ENCODE measurements around the gene RASSF1. TPM values are rescaled to one million over a fixed set of nuclear protein-coding genes. Genes with fewer than 3 reads are reported as not detected.
A peak's percentile ranks its signal among the peaks of the same experiment; 100 is the strongest.

The RASSF1 gene
- total RNA-seq, 1 experiment from 2014 or later = 15.8 TPM

- Mint-ChIP-seq H3K27ac (peak overlapping the region in 1 of 3 experiments; percentile 88; a peak in 2 of 7 replicates), H3K4me1 (peaks cover 22 to 49% of the 10 kb centered on the region in 2 experiments), H3K27me3 (ENCODE audit: low read depth) (no peaks in the 10 kb centered on the region), H3K4me3 (peak overlapping the region; percentile 85 to 90), H3K9me3 (no peaks in the 10 kb centered on the region), H3K36me3 (ENCODE audit: insufficient read depth in 1 of 3, low read depth in 3 of 3) (peaks cover 31 to 44% (median 31%) of the 10 kb centered on the region in 3 experiments)
- no peaks in the 10 kb centered on the region for H3K9me3 ChIP-seq (ENCODE audit: control insufficient read depth, low read depth, low read length)
- no peak overlapping the region for H3K9ac ChIP-seq (ENCODE audit: extremely low read depth, insufficient read length, low read length)
- H3K4me2 ChIP-seq (ENCODE audit: insufficient read depth, insufficient read length, low read length) = peak overlapping the region; percentile 37
- H2BK5ac ChIP-seq (ENCODE audit: insufficient read length, low read length) = no peak overlapping the region
- H4K91ac ChIP-seq (ENCODE audit: insufficient read length, low read depth, low read length) = no peak overlapping the region
- no peak overlapping the region for H2BK20ac ChIP-seq (ENCODE audit: low read depth, low read length, poor library complexity, severe bottlenecking)
- no peak overlapping the region for H4K8ac ChIP-seq (replicated peaks; ENCODE audit: insufficient read length, low read depth, low read length)
- no peak overlapping the region for H3K4ac ChIP-seq (ENCODE audit: low read depth, low read length)
- peaks cover 10% of the 10 kb centered on the region; the same call in 1 of the 2 replicates for H3K79me2 ChIP-seq (ENCODE audit: insufficient read depth, low read length)
- H3K56ac ChIP-seq (ENCODE audit: insufficient read length, low read depth, low read length) = no peak overlapping the region
- no peak overlapping the region for H3K27ac ChIP-seq (ENCODE audit: insufficient read length, low read depth, low read length)
- H2AFZ ChIP-seq (ENCODE audit: low read length) = no peak overlapping the region
- no peak for TF ChIP-seq CTCF (conservative IDR thresholded peaks at IDR 0.05)
- no peak overlapping the region for H4K5ac ChIP-seq (ENCODE audit: insufficient read length, low read depth, low read length)
- no peak overlapping the region for H3K18ac ChIP-seq (ENCODE audit: insufficient read length, low read depth, low read length)
- H3K23me2 ChIP-seq (ENCODE audit: insufficient read length, low read depth, low read length, poor library complexity, severe bottlenecking) = peaks cover 20% of the 10 kb centered on the region
- WGBS (ENCODE audit: extremely low coverage, insufficient read length, low lambda C conversion rate) = no CpG with 5 or more reads among the region's 4 CpGs
- no peak overlapping the region for H2AK5ac ChIP-seq (ENCODE audit: insufficient read length, low read length)
- H3K79me1 ChIP-seq (ENCODE audit: insufficient read depth, low read depth, low read length, poor library complexity, severe bottlenecking) = peaks cover 6% of the 10 kb centered on the region
- no peak overlapping the region for H3T11ph ChIP-seq (ENCODE audit: low read length)
- no peak overlapping the region for H3K14ac ChIP-seq (ENCODE audit: insufficient read depth, low read length)
- no peaks in the 10 kb centered on the region for H4K20me1 ChIP-seq (ENCODE audit: control insufficient read depth, insufficient read depth, insufficient read length)
- no peak overlapping the region for H2BK15ac ChIP-seq (ENCODE audit: low read depth, low read length)
- no peak overlapping the region for H3K23ac ChIP-seq (ENCODE audit: insufficient read length, low read depth, low read length)
- H2BK12ac ChIP-seq (ENCODE audit: insufficient read length, low read depth, low read length) = no peak overlapping the region
- H3K27me3 ChIP-seq (ENCODE audit: insufficient read depth, low read length) = no peaks in the 10 kb centered on the region
- no peak overlapping the region for H2BK120ac ChIP-seq (ENCODE audit: low read depth, low read length, poor library complexity, severe bottlenecking)
- peaks cover 6% of the 10 kb centered on the region; the same call in 1 of the 2 replicates for H3K4me1 ChIP-seq (ENCODE audit: insufficient read depth, low read length)
- no peak for DNase-seq
Measured at GRCh38 chr3:50323092-50323600, 17.5 kb downstream of the RASSF1 start.
